ENCODE measurements around the gene TSHR.
"Not testable (repeated sequence)": the region's sequence is repeated elsewhere in the genome, so short reads cannot be mapped to it uniquely, and the experiment has no call there.

TSHR gene

GRCh38 chr14:80951491-80951890 lies 3.9 kb upstream of the TSHR start:
- DNase-seq (ENCODE audit: low read depth): no peak

GRCh38 chr14:80953211-80953610 lies 2.2 kb upstream of the TSHR start:
- not testable (repeated sequence) for DNase-seq (ENCODE audit: low read depth)

DNA sequence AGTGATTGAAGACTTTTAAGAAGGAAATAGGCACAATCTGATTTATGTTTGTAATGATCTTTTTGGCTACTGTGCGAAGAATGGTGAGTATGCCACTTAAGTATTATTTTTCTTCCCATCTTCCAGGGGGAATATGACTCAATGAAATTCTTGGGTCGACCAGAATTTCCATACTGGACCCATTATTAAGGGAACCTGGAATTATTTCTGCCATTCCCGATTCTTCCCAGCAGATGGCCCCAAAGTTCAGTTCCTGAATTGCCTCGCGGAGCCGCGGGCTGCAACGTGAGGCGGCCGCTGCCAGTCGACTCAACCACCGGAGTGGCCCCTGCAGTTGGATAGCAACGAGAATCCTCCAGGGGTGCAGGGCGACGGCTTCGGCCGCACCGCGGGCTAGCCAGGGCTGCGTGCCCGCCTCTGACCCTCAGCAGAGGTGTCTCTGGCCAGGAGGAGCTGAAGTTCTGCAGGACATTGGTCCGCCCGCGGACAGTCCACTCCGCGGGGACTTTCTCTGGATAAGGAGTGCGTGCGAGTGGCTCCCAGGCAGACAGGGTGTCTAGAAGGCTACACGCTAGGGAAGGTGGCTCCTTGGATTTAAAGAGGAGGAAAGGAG lies 628 bp upstream of the TSHR start:
- DNase-seq (ENCODE audit: low read depth): peak; percentile 42

DNA sequence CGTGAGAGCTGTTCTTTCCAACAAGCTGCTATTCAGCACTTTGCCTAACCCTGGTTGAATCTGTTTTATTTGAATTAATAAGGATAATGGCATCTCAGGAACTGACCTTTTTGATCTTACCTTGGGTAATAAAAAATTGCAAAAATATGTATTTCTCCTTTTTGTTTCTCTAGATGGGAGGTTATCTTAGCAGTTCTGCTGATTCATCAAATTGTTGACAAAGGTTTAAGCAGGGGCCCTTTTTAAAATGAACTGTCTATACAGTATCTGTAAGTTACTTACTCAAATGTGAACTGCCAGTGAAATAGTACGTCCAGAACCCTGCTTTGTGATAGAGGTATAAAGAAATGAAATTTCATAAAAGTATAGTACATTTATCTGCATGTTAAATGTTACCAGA lies 681 bp downstream of the TSHR start:
- no peak for DNase-seq (ENCODE audit: low read depth)

DNA sequence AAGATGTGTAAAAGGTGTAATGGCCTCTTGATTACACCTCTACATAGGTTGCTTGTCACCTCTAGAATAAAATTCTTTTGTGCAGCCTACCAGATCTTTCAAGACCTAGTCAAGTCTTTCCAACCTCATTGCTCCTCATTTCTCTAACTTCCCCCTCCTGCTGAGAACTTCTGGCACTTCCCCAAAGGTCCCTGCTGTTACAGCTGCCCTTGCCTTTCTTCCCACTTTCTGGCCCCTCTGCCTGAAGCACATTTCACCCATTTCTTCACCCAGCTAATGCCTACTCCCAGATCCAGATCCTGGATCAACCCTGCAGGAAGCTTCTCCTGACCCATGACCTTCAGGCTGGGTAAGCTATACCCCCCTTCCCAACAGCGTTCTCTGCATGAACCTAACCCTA lies 1.5 kb downstream of the TSHR start:
- no peak for DNase-seq (ENCODE audit: low read depth)

DNA sequence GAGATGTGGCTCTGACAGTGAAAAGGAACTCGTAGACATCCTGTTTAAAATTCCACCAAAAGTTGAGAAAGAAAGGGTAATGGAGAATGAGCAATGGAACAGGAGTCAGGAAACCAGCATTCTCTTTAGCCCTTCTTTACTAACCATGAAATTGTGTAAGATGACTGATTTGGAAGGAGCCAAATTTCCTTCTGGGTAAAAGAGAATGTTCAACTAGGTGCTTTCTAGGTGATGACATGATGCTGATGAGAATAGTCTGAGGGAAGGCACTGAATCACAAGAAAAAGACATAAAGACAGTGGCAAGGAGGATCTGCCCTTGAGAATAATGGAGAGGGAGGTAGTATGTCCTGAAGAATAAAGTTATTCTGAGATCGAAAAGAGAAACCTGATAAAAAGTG lies 2.2 kb downstream of the TSHR start:
- DNase-seq (ENCODE audit: low read depth): no peak

DNA sequence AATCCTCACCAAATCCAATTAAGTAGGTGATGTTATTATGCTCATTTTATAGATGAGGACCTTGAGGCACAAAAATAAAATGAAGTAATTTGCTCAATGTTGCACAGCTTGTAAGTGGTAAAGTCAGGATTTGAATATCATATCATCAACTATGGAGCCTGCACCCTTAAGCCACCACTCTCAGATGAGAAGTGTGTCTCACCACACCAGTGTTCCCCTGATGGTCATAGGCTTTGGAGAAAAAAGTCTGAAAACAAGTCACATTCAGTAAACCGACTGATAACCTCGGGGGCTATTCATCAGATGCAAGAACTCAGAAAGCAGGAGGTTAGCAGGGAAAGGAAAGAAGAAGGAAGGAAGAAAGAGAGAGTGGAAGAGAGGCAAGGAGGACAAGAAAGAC lies 2.8 kb downstream of the TSHR start:
- DNase-seq (ENCODE audit: low read depth): no peak

DNA sequence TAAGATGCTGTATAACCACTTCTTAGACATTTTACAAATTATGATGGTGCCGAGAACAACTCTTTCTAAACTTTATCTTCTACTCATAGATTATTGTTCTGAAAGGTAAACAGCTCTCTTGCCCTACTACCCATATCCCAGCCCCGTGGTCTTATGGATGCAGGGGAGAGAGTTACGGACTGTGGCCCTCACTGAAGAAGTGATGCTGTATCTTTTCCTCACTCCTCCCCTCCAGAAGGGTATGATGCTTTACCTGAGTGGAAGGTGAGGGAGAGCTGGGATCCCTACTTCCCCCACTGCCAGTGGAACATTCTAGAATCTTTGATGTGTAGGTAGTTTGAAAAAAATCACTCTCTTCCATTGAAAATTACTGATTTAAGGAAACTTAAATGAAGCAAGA lies 3.5 kb downstream of the TSHR start:
- DNase-seq (ENCODE audit: low read depth): no peak

DNA sequence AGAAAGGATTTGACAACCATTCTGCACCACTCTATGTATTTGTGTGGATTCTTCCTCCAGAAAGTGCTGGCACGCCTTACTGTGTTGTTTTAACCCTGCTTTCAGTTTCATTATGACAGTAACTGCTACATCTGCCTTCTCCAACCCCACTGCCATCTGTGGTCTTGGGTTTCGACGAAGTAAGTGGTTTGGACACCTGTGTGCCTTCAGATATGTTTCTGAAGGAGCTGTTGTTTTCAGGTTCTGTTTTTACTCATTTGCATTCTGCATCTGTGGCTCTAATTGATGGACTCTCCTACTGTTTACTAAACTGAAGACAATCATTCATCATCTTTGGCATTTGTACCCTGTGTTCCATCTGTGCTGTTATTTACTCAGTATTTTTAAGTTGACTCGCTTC lies 4.1 kb downstream of the TSHR start:
- DNase-seq (ENCODE audit: low read depth): peak; percentile 36

DNA sequence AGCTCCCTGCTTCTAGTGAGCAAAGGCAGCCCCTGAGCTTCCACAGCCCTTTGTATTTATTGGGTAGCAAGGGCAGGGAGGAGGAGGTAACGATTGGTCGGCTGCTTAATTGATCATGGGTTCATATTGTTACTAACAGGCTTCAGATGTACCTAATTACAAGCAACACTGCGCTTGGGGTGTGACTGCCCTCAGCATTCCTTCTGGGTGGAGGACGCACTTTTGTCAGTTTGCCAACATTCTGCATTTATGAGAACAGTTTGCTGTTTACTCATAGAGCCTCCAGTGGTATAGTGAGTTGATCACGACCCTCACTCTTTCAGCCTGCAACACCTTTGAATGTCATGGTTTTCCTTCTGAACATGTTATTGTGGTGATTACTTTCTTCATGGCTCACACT lies 9.6 kb downstream of the TSHR start:
- DNase-seq (ENCODE audit: low read depth): no peak

DNA sequence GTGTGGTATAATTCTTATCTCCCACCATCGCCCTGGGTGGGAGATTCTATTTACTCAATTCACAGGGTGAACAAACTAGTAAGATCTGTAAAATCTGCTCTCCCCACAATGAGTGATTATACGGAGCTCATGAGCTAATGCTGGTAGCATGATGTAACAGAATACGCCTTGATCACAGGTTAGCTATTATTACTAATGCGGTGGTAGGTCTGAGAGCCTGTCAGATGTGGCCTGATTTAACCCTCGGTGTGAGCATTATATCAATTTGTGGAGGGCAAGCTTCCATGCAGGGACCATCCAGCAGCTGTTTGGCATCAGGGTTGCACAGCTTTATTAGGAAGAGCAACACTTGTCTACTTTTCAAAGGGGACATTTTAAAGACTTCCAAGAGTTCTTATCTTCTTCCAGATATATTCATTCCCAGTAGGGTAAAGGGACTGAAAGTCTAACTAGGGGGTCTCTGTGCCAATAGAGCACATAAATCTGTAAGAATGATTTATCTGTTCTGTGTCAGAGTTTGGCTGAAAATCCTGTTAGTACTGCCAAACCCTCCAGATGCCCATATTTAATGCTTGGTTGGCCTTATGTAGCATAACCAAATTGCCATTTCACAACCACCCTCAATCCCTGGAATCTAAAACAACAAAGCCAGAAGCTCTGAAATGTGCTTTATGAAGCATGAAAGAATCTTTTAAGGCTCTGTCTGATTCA lies 18.7 kb downstream of the TSHR start:
- no peak for DNase-seq (ENCODE audit: low read depth)

DNA sequence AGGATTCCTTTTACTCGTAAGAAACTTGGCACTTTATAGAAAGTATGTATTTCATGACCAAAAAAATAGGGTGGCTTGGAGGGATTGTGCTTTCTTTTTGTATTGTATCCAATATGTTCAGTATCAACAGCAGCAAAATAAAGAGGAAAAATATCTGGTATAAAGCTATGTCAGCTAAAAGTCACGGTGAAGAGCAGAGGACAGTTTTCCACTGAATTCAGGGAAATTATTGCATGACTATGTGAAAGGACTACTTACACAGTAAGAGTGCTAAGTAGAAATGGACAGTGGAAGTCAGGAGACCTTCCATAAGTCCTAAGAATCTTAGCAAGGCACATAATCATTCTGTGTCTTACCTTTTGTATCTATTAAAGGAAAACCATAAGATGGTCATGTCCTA lies 19.3 kb downstream of the TSHR start:
- no peak for DNase-seq (ENCODE audit: low read depth)

GRCh38 chr14:80977221-80977620 lies 21.8 kb downstream of the TSHR start:
- DNase-seq (ENCODE audit: low read depth): no peak

GRCh38 chr14:80978403-80978802 lies 23.0 kb downstream of the TSHR start:
- no peak for DNase-seq (ENCODE audit: low read depth)

GRCh38 chr14:80979951-80980350 lies 24.5 kb downstream of the TSHR start:
- no peak for DNase-seq (ENCODE audit: low read depth)

- DNase-seq (ENCODE audit: low read depth): no peak
Observed at GRCh38 chr14:80981156-80981555, 25.7 kb downstream of the TSHR start.

DNA sequence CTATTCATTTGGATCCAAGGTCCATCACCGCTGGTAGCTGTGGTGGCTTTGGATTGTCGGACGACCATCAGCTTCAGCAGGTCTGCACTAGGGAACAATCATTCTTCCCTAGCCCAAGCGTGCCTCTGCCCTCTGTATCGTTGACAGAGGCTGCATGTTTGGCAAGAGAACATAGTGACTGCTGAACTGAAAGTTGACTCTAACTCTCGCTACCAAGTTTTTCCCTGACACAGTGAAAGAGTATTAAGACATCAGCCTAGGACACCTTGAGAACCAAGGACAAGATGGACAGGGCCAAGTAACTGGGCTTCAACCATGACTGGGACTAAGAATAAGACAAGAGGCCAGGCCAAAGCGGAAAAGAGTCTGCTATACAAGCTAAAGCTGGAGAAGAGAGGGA lies 26.3 kb downstream of the TSHR start:
- DNase-seq (ENCODE audit: low read depth): no peak

DNA sequence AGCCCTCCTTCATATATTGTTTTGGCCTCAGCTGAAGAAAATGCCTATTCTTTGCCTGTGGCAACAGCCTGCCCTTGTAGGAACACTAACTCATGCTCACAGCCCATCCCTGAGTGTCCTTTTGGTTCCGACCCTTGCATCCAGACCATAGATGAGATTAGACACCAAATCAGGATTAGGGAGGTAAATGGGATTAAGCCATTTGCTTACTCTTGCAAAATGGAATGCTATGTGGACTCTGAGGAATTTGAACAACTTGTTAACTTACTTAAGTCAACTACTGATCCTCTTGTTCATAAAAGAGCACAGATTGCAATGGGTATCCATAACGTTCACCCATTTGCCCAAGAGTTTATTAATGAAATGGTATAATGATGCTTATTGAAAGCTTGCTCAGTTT lies 27.3 kb downstream of the TSHR start:
- no peak for DNase-seq (ENCODE audit: low read depth)

GRCh38 chr14:80987235-80988032 lies 32.0 kb downstream of the TSHR start:
- peak; percentile 32 for DNase-seq (ENCODE audit: low read depth)

- DNase-seq (ENCODE audit: low read depth): no peak
Observed at GRCh38 chr14:80988192-80988591, 32.8 kb downstream of the TSHR start.

DNA sequence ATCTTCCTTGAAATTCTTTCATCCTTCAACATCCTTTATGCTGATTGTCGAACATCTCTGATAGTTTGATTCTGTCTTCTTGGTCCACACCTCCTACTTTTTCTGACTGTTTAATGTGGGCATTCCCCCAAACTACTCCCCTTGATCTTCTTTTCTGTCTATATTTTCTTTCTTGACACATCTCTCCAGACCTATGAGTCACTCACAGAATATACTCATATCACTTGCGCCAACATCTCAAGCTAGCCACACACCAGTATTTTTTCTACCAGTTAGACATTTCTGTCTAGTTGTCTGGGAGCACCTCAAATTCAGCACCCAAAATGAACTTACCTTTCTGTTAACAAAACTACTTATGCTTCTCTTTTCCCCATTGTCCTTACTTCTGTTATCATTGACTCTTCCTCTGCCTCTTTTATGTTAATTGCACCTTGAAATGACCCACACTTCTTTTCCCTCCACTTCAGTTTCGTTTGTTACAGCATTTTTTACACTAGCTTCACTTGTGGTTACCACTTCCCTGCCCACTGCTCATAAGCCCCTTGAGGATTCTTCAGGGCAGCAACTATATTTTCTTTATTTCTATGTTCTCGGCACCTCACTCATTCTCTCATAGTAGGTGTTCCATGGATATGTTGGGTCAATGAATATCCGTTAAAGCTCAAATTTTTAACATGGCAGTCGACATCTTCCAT lies 33.5 kb downstream of the TSHR start:
- no peak for DNase-seq (ENCODE audit: low read depth)

GRCh38 chr14:80992580-80992979 lies 37.2 kb downstream of the TSHR start:
- no peak for DNase-seq (ENCODE audit: low read depth)

Measured in T-helper 22 cell (primary cell).